Thyroid gland (tissue), 4 donors: ENCODE data around the gene HECTD3. TPM values are rescaled to one million over a fixed set of nuclear protein-coding genes. Genes with fewer than 3 reads are reported as not detected.

ENCODE experiments used
- DNase-seq, 2 donors: peaks; one replicate each; pipeline ENCODE4 v3.0.0-alpha.2; 2019
- H3K27ac ChIP-seq, 3 donors: fragments of 200-600 bp; sonication (generic); 1 replicate in 2 of 3; 2 replicates in 1 of 3; pipeline ENCODE4 v1.5.1; 2016 to 2019; ENCODE audit warnings: mild to moderate bottlenecking in 1 of 3, moderate library complexity in 1 of 3
- H3K27me3 ChIP-seq: fragments of 200-600 bp; sonication (generic); one replicate; pipeline ENCODE4 v1.5.1; 2019
- H3K36me3 ChIP-seq, 2 donors: fragments of 200-600 bp; sonication (generic); one replicate each; pipeline ENCODE4 v1.5.1; 2016 to 2019
- H3K4me1 ChIP-seq, 2 donors: fragments of 200-600 bp; sonication (generic); one replicate each; pipeline ENCODE4 v1.5.1; 2017 to 2019
- H3K4me3 ChIP-seq, 3 donors: fragments of 200-600 bp; sonication (generic); replicated peaks in 1 of 3; 1 replicate in 2 of 3; 2 replicates in 1 of 3; pipeline ENCODE4 v1.5.1; 2016; ENCODE audit warnings: mild to moderate bottlenecking in 1 of 3
- H3K9me3 ChIP-seq: fragments of 200-600 bp; sonication (generic); one replicate; pipeline ENCODE4 v1.5.1; 2017
- POLR2A ChIP-seq, 2 donors: fragments of 450-650 bp; IDR thresholded peaks; one replicate each; pipeline ENCODE4 v1.6.1; 2017; ENCODE audit warnings: antibody characterized with exemption in 2 of 2, mild to moderate bottlenecking in 2 of 2, moderate library complexity in 1 of 2
- WGBS, 2 donors: methylation state at CpG; one replicate each; pipeline ENCODE4 v1.1.5; 2017; 5-methylcytosine and 5-hydroxymethylcytosine counted together
- intact Hi-C: fragments of 100-400 bp; cut with DNase I; formaldehyde crosslinking; loops from one replicate; pipeline ENCODE4 v1.15.1; 2023
- total RNA-seq, 4 donors: library from RNA; depleted of rRNA; stranded (reverse); fragments of >200 nt; gene quantifications; one replicate each; pipeline ENCODE4 v1.2.3, GENCODE V29; 2016
- TF ChIP-seq, protein P1 (sequence below), 6 experiments: fragments of 200-600 bp in 3 of 6; fragments of 450-650 bp in 3 of 6; sonication (generic) in 3 of 6; IDR thresholded peaks; one replicate each; pipeline ENCODE4 v1.5.1; 2016 to 2019; ENCODE audit warnings: antibody characterized with exemption in 6 of 6, mild to moderate bottlenecking in 2 of 6, inconsistent platforms in 1 of 6, moderate library complexity in 1 of 6

Gene HECTD3
- 10 to 100 TPM; 30.8 to 42.6 (median 38.1) TPM for total RNA-seq

GRCh38 chr1:45010855-45011811 lies at the start of gene HECTD3:
Gene HECTD3 (minus strand): TSS chr1:45011324. CDS start chr1:45011257, 67 bp downstream.
- TF ChIP-seq, protein P1, sequence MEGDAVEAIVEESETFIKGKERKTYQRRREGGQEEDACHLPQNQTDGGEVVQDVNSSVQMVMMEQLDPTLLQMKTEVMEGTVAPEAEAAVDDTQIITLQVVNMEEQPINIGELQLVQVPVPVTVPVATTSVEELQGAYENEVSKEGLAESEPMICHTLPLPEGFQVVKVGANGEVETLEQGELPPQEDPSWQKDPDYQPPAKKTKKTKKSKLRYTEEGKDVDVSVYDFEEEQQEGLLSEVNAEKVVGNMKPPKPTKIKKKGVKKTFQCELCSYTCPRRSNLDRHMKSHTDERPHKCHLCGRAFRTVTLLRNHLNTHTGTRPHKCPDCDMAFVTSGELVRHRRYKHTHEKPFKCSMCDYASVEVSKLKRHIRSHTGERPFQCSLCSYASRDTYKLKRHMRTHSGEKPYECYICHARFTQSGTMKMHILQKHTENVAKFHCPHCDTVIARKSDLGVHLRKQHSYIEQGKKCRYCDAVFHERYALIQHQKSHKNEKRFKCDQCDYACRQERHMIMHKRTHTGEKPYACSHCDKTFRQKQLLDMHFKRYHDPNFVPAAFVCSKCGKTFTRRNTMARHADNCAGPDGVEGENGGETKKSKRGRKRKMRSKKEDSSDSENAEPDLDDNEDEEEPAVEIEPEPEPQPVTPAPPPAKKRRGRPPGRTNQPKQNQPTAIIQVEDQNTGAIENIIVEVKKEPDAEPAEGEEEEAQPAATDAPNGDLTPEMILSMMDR (IDR thresholded peaks at IDR 0.05): no peak
- TF ChIP-seq POLR2A (IDR thresholded peaks at IDR 0.05): peak in 1 of 2 donors; percentile 63
- no peaks in the 10 kb centered on the region for H3K27me3 ChIP-seq
- H3K4me1 ChIP-seq: peaks cover 30 to 41% of the 10 kb centered on the region in 2 donors
- DNase-seq: peak; percentile 76 to 77
- intact Hi-C loops: loop anchor here (5.0 to 10.0 kb wide), 4 partner anchors 169 to 554 kb away; partner anchors contain the start of genes PTCH2 and ZSWIM5
- WGBS, 2 donors: 5 to 9% methylated on average over 7 to 19 of the region's 62 CpGs
- H3K27ac ChIP-seq: peak within 1 kb of the TSS; percentile 61 to 77 (median 70)
- H3K36me3 ChIP-seq: peaks cover 32 to 33% of the 10 kb centered on the region in 2 donors
- H3K4me3 ChIP-seq: peak within 1 kb of the TSS; percentile 73 to 81 (median 76)
- no peaks in the 10 kb centered on the region for H3K9me3 ChIP-seq

- no peaks in the 10 kb centered on the region for H3K27me3 ChIP-seq
- WGBS, 2 donors: 42 to 69% methylated on average over 2 of the region's 2 CpGs
- TF ChIP-seq POLR2A (IDR thresholded peaks at IDR 0.05): peak in 1 of 2 donors; percentile 26
- TF ChIP-seq, protein P1 (IDR thresholded peaks at IDR 0.05): no peak
- no peak overlapping the region for H3K4me3 ChIP-seq
- H3K4me1 ChIP-seq: peaks cover 12 to 15% of the 10 kb centered on the region in 2 donors
- peak overlapping the region; percentile 39 to 75 (median 53) for H3K27ac ChIP-seq
- H3K36me3 ChIP-seq: no peaks in the 10 kb centered on the region
- H3K9me3 ChIP-seq: no peaks in the 10 kb centered on the region
- intact Hi-C loops: no loop called here
- peak; percentile 74 to 79 for DNase-seq
Measured at GRCh38 chr1:45059829-45060228, 48.7 kb upstream of the HECTD3 start.

DNA sequence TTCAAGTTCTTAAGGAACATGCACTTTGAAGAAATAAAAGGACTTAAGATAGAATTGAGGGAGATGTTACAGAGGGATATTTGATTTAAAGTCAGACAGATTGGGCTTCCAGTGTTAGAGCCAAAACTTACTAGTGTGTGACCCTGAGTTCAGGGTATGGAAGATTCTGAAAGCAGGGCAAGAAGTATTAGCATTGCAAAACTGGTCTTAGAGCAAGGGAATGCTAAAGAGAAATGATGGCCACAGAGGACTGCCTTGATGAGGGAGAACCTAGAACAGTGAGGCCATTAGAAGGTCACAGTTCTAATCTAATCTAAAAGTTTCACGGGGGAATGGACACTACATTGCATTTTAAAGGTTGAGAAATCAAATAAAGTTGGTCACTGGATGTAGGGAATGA lies 46.4 kb upstream of the HECTD3 start:
- no peaks in the 10 kb centered on the region for H3K9me3 ChIP-seq
- H3K36me3 ChIP-seq: no peaks in the 10 kb centered on the region

GRCh38 chr1:45051005-45051772 lies 40.1 kb upstream of the HECTD3 start:
- 71 to 86% methylated on average over 2 of the region's 2 CpGs for WGBS, 2 donors
- no peaks in the 10 kb centered on the region for H3K36me3 ChIP-seq
- no peaks in the 10 kb centered on the region for H3K27me3 ChIP-seq
- intact Hi-C loops: no loop called here
- no peak overlapping the region for H3K27ac ChIP-seq
- H3K9me3 ChIP-seq: no peaks in the 10 kb centered on the region
- no peaks in the 10 kb centered on the region for H3K4me1 ChIP-seq
- no peak overlapping the region for H3K4me3 ChIP-seq
- no peak for DNase-seq
- TF ChIP-seq, protein P1 (IDR thresholded peaks at IDR 0.05): no peak
- no peak for TF ChIP-seq POLR2A (IDR thresholded peaks at IDR 0.05)

More for the DNA sequence above, 46.4 kb upstream of the HECTD3 start:
- no peak overlapping the region for H3K4me3 ChIP-seq
- no peak for DNase-seq
- H3K27me3 ChIP-seq: no peaks in the 10 kb centered on the region
- intact Hi-C loops: no loop called here
- 79 to 93% methylated on average over 1 of the region's 1 CpG for WGBS, 2 donors
- no peak overlapping the region for H3K27ac ChIP-seq
- no peak for TF ChIP-seq POLR2A (IDR thresholded peaks at IDR 0.05)
- TF ChIP-seq, protein P1 (IDR thresholded peaks at IDR 0.05): no peak
- peaks cover 12 to 15% of the 10 kb centered on the region in 2 donors for H3K4me1 ChIP-seq
